Activated CD8-positive, alpha-beta memory T cell treated with anti-CD3 and anti-CD28 coated beads for 36 hours (primary cell): ENCODE data around the gene COL23A1. TPM values are rescaled to one million over a fixed set of nuclear protein-coding genes. Genes with fewer than 3 reads are reported as not detected.
"Not testable (repeated sequence)": the region's sequence is repeated elsewhere in the genome, so short reads cannot be mapped to it uniquely, and the experiment has no call there.

Source experiments
- CTCF ChIA-PET: fragments of 350-600 bp; sonication (Branson Sonifier 250); formaldehyde crosslinking; loops from one replicate; lab custom pipeline; 2021; ENCODE audit warnings: antibody characterized with exemption; lab: Charles Lee
- POLR2A ChIA-PET: fragments of 350-600 bp; sonication (Branson Sonifier 250); formaldehyde crosslinking; loops from one replicate; lab custom pipeline; 2021; ENCODE audit warnings: antibody characterized with exemption; lab: Charles Lee
- total RNA-seq, 2 experiments: library from RNA; stranded (reverse); gene quantifications; one replicate each; pipeline ENCODE4 v1.2.3, GENCODE V29; 2021

COL23A1 gene
- total RNA-seq, 2 experiments from 2014 or later: 0.11 to 0.13 TPM

DNA sequence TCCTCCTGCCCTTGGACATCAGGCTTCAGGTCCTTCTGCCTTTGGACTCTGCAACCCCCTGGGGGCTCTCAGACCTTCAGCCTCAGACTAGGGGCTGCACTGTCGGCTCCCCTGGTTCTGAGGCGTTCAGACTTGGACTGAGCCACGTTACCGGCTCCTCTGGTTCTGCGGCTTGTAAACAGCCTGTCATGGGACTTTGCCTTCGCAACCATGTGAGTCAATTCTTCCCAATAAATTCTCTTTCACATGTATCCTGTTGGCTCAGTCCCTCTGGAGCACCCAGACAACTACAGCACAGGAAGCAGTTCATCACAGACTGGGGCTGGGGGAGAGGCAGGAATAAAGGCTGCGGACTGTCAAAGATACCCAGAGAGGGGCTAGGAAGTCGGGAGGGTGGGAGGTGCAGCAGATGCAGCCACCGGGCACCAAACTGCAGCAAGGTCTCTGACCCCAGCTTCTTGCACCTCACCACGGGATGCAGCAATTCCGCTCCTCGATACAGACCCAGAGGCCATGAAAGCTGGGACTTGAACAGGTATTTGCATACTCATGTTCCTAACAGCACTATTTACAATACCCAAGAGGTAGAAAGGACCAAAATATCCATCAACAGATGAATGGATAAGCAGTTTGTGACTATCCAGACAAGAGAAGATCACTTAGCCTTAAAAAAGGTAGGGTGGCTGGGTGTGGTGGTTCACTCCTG lies 100.8 kb downstream of the COL23A1 start:
- CTCF ChIA-PET: interaction anchor here (0.6 kb wide), 1 partner anchor 63 kb away, joined by 4 read pairs; no protein-coding TSS in a partner anchor
- POLR2A ChIA-PET: no interaction called here

DNA sequence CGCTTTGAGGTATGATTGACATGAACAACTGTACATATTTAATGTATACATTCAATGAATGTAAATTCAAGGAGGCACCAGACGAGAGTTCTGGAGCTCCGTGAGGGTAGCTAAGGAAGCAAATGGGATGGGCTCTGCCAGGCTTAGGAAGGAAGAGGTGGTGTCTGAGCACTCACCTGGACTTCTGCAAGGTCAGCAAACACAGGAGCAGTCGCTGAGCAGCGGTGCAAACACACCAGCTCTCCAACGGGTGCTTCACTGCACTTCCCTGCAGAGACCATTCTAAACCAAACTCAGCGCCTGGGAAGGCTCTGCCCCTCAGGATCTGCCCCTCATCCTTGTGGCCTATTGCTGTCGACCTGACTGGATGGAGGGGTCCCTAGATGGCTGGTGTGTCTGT lies 101.5 kb downstream of the COL23A1 start:
- CTCF ChIA-PET: no interaction called here

DNA sequence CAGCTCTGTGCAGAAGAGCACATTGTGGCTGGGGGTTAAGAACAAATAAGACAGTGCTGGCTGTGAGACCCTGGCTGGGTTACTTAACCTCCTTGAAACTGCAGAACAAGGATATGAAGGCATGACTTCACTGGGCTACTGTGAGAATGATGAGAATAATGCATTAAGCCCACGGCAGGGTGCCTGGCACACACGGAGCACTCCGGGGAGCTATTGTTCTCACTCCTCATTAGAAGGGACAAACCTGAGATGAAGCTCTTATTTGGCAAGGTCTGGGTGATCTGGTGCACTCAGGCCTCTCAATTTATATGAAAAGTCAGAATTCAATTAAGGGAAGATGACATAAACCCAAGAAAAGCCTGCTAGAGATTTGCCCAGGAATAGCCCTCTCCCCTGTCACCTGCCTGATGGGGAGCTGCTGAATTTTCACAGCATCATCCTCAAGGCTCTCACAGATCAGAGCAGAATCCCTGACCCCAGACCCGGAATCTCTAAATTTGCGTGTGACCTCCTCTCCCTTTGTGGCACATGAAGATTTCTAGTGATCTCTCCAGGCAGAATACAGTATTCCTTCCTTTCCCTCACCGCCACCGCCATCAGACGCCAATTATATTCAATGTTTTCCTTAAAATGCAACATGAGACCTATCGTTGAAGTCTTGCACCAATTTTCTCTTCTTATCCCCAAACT lies 102.1 kb downstream of the COL23A1 start:
- ChIA-PET CTCF (no interaction called here), POLR2A (no interaction called here)

More for the DNA sequence above, 101.5 kb downstream of the COL23A1 start:
- POLR2A ChIA-PET: no interaction called here

DNA sequence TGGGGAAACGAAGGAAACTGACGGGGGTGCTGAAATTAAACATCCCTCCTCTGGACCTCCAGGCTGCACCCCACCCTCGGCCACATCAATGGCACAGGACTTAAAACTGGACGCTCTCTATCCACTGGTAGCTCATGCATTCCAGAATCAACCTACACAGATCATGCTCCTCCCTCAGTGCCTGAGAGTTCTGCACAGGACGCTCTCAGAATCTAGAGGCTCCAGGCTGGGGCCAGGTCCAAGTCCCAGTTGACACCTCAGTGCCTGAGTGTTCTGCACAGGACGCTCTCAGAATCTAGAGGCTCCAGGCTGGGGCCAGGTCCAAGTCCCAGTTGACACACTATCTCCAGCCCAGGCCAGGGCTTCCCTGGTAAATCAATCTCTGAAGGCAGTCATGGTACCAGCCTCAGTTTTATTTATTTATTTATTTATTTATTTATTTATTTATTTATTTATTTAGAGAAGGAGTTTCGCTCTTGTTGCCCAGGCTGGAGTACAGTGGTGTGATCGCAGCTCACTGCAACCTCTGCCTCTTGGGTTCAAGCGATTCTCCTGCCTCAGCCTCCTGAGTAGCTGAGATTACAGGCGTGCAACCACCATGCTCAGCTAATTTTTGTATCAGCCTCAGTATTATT lies 103.2 kb downstream of the COL23A1 start:
- POLR2A ChIA-PET: interaction anchor here (0.5 kb wide), 1 partner anchor 244 kb away, joined by 3 read pairs; no protein-coding TSS in a partner anchor

DNA sequence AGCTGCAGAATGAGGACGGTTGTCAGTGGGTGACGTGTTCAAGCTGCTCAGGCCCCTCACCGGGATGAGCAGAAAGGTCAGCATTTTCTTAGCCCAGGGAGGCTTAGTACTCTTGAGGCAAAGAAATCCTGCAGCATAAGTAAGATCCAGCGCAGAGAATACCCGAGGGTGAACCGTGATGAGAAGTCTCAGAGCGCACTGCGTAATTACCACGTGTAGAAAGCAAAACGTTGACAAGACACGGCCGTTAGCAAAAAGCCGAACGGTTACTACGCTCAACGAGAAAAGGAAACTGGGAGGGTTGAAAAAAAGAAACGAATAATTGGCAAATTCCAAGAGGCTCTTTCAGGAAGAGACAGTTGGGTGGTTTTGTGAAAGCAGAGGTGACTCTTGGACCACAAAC lies 104.0 kb downstream of the COL23A1 start:
- CTCF ChIA-PET: no interaction called here
- POLR2A ChIA-PET: no interaction called here

More for the DNA sequence above, 103.2 kb downstream of the COL23A1 start:
- CTCF ChIA-PET: not testable (repeated sequence)

DNA sequence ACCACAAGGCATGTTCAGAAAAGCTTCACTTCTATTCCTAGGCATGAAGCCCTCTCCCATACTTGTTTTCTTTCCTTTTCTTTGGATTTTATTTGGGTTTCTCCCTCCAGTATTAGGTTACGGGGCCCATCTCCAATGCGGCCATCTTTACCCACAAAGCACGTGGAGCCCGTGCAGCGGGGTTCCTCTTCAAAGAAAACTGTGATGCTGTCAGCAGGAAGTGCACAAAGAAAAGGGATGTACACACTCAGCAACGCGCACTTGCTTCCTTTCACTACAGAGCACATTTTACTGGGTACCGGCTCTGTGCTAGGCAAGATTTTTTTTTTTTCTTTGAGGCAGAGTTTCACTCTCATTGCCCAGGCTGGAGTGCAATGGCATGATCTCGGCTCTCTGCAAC lies 106.6 kb downstream of the COL23A1 start:
- CTCF ChIA-PET: no interaction called here
- POLR2A ChIA-PET: no interaction called here

DNA sequence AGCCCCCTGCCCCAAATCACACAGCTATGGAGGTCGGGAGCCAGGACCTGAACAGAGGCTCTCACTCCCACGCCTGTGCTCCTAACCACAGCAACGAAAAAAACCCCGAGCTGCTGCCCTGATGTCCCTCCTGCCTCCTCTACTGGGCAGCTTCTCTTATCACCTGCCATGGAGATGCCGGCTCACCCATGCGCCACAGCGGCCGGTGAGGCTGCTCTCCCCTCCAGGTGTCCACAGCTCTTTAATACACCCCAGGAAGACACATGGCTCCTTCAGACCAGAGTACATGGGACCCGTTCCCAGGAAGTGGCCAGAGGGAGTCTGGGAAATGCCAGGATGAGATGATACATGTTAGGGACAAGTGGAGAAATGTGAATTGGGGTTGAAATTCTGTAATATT lies 110.9 kb downstream of the COL23A1 start:
- POLR2A ChIA-PET: no interaction called here
- CTCF ChIA-PET: no interaction called here

DNA sequence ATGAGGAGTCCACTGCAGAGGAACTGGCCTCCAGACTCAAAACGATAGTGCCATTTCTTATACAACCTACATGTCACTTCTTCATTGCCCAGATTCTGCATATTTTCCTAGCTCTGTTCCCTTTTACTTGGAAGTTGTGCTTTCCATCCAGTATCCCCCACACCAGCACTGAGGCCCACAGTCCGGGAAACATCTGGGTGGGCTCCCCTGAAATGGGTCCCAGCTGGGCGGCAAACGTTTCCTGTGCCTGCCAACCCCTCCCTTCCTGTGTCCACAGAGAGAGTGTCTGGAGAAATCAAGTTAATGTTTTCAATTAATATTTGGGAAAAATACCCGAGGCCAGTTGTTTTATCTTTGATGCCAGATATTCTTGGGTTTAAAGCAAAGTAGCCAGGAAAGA lies 111.8 kb downstream of the COL23A1 start:
- ChIA-PET CTCF (no interaction called here), POLR2A (no interaction called here)

DNA sequence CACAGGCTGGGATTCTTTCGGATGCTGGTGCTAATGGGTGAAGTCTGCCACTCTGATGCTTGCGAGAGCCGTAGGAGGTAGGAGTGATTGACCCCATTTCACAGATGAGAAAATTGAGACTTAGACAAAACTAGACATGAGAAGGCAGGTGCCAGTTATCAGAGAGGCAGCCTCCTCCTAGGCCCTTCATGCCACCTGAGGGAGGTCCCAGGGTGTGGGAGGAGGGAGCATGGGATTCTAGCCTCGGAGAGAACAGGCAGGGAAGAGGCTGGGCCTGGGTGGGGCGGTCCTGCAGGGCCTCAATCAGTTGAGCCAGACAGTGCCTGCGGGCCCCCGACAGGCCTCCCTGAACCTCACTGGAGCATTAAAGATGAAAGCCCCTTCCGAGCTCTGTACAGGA lies 112.4 kb downstream of the COL23A1 start:
- POLR2A ChIA-PET: no interaction called here
- CTCF ChIA-PET: no interaction called here

DNA sequence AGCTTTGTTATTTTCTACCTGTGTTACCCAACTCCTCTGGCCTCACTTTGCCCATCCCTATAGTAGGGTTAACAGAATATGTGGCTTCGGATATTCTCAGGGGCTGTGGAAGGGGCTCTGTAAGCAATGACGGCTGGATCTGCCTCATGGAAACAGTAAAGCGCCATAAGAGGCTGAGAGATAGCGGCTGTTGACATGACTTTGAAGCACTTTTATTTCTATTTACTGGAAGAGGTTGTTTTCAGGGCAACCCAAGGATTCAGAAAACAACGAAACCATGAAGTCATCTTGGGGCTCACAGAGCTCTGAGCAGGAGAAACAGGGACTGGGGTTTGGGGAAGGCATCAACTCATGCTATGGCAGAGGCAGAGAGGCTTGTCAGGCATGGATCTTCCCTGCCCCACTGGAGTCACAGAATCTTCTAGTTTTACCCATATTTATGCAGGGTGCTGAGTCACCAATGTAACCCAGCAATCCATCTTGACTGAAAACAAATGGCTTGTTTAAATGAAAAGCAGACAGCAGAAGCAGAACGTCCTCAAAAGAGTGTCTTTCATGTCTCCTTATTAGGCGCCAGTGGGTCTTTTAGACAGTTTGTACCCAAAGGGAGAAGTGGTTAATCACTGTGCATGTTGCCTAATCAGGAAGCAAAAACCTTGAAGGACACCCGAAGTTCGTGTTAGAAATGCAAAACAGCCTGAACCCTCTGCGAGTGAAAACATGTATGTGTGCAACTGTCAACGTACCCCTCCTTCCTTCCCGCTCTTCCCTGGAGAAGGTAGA lies 113.0 kb downstream of the COL23A1 start:
- ChIA-PET POLR2A (no interaction called here), CTCF (no interaction called here)

DNA sequence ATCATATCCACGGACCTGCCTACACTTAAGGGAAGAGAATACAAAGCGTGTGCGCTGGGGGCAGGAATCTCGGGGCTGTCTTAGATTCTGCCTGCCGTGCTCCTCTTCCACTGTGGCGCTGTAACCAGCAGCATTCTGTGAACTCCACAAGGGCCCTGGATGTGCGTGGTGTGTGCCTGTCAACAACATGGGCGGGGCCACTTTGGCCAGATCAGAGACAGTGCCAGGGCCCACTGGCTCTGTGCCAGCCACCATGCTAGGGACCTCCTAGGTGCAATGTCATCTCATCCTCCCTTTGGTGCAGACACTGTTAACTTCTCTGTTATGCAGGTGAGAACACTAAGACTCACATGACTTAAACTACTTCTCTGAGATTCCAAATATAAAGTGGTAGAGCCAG lies 113.7 kb downstream of the COL23A1 start:
- CTCF ChIA-PET: no interaction called here
- POLR2A ChIA-PET: no interaction called here

DNA sequence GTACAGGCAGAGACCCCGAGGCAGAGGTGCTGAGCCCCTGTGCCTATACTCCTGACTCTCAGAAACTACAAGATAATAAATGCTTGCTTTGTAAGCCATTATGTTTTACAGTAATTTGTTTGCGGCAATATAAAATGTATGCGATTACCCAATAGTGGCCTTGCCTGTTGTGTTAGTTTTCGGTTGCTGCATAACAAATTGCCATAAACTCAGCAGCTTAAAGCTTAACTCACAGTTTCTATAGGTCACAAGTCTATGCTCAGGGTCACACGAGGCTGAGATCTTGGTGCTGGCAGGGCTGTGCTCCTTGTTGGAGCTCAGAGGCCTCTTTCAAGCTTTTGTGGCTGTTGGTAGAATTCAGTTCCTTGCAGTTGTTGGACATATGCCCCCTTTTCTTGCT lies 114.8 kb downstream of the COL23A1 start:
- ChIA-PET CTCF (no interaction called here), POLR2A (no interaction called here)

DNA sequence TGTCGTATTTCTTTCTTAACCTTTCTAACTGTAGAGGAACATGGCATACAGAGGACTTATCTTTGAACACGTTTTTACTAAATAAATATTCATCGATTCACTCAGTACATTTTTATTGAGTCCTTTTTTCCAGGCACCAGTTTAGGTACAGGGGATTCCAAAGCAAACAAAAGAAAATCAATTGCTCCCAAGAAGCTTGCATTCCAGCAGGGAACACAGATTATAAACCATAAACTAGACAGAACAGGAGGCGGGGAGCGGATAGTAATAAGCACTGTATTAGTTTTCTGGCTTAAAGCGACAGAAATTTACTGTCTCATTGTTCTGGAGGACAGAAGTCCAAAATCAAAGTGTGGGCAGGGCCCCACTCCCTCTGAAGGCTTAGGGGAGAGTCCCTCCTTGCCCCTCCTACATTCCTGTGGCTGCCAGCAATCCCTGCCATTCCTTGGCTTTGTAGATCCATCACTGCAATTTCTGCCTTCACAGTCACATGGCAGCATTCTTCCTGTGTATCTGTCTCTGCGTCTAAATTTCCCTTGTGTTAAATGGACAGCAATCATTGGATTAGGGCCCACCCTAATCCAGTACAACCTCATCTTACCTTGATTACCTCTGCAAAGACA lies 115.5 kb downstream of the COL23A1 start:
- CTCF ChIA-PET: no interaction called here
- POLR2A ChIA-PET: no interaction called here

DNA sequence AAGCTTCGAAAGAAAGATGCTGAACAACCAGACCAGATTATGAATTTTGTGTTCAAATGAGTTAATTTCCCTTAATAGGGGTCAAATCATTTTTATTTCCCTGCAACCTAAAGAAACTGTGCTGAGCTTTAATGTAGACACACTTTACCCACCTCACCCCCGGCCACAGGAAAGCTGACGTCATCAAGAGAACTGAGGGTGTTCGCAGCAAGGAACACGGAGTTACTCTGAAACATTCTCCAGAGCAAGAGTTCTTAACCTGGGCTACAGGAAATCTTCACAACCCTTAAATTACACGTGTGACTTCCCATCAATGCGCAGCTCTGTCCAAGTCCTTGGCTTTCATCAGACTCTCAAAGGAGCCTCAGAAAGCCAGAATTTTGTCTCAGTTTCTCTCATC lies 116.3 kb downstream of the COL23A1 start:
- CTCF ChIA-PET: no interaction called here
- POLR2A ChIA-PET: no interaction called here

DNA sequence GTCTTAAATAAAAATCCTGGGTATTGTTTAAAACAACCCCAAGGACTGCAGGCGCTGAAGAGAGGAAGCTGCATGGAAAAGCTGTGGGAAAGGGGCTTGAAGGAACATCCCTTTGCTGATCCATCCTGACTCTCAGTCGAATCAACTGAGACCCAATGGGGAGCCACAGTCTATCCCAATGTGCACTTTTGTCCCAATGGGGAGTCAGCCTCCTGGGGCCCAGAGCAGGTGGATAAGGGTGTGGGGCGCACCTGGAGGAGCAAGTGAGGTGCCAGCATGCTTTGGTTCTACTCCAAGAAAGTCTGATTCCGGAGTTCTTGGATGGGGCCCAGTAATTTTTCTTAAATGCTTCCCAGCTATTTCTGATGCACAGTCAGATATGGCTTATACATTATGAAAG lies 118.1 kb downstream of the COL23A1 start:
- CTCF ChIA-PET: no interaction called here
- POLR2A ChIA-PET: no interaction called here

DNA sequence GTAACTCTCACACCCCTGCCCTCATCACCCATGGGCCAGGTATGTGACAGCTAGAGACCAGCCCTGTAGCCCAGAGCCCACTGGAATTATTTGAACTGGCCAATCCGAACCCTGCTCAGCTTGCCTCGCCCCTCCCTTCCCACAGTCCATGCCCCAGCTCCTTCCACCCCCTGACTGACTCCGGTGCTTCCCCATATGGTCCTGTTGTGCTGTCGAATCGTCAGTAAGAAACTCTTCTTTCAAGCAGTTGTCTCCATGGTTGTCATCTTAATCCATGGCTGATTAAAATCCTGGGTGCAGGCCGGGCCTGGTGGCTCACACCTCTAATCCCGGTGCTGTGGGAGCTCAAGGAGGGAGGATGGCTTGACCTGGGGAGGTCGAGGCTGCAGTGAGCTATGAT lies 118.5 kb downstream of the COL23A1 start:
- ChIA-PET CTCF (no interaction called here), POLR2A (no interaction called here)

DNA sequence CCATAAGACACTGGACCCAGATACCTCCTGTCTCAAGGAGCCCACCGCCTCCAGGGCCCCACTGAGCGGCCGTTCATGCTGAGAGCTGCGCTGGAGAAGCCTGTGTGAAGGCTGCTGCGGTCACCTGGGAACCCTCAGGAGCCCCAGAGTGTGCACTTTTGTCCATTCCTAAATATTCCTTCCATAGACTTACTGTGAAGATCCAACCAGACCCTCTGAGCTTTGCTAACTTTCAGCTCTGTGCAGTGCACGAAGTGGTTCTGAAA lies 119.5 kb downstream of the COL23A1 start:
- CTCF ChIA-PET: interaction anchor here (0.6 kb wide), 2 partner anchors 92 to 235 kb away, joined by 4 read pairs; no protein-coding TSS in a partner anchor
- POLR2A ChIA-PET: no interaction called here

DNA sequence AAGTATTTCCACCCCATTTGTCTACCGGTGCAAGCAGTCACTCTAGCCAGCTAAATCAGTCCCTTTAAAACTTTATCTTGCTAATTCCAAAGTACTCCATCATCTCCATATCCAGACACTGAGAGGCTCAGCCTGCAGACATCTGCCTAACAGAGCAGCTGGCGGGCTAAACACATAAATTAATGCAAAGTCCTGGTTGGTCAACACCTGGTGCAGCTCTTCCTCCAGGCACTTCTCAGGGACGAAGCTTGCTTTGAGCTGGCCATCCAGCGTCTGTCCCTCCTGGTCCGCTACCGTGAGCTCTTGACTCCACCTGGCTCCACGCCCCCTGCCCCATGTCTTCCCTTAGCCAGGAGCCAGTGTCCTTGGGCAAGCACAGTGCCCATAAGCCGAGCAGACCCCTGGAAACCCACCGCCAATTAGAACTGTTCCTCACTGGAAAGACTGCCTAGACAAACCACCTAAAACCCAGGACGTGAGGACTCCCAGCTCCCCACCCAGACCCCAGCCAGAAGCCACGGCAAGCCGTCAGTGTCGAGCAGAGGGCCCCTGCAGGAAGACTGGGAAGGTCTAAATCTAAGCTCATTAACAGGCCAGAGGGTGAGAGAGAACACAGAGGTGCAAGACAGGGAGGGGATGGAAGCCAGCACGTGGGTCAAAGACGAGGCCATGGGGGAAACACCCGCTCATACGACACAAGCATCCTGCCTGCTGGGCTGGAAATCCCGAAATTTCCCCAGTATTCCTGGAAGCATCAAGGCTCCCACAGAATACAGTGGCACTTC lies 120.0 kb downstream of the COL23A1 start:
- POLR2A ChIA-PET: no interaction called here
- CTCF ChIA-PET: interaction anchor here (0.6 kb wide), 1 partner anchor 92 kb away, joined by 4 read pairs; no protein-coding TSS in a partner anchor
